GM08714 (cell line): ENCODE results near the gene THBS3.
A peak's percentile ranks its signal among the peaks of the same experiment; 100 is the strongest.
"Not testable (repeated sequence)": the region's sequence is repeated elsewhere in the genome, so short reads cannot be mapped to it uniquely, and the experiment has no call there.

Experiments
- H3K4me3 ChIP-seq: fragments of 200-500 bp; sonication (Bioruptor generic); 2 replicates; pipeline ENCODE4 v1.5.1; 2014; ENCODE audit warnings: mild to moderate bottlenecking, low read length, inconsistent platforms
- ZNF274 ChIP-seq: IDR thresholded peaks from 2 replicates; pipeline ENCODE4 v1.6.1; 2012; ENCODE audit warnings: mild to moderate bottlenecking, low read depth, low read length

Gene THBS3

GRCh38 chr1:155207806-155208540 lies at the start of gene THBS3:
Gene THBS3, minus strand, starts transcription at chr1:155207897. Its CDS starts 21 bp downstream, at chr1:155207876.
- TF ChIP-seq ZNF274, result no peak
- peak within 1 kb of the TSS; percentile 79 for H3K4me3 ChIP-seq

- no peak overlapping the region; the same call in 1 of the 2 replicates for H3K4me3 ChIP-seq
- no peak for TF ChIP-seq ZNF274
Measured at GRCh38 chr1:155256058-155256852, 48.6 kb upstream of the THBS3 start.

- peak within 1 kb of the TSS; percentile 89 for H3K4me3 ChIP-seq
- no peak for TF ChIP-seq ZNF274
Measured at GRCh38 chr1:155255243-155256007, 47.7 kb upstream of the THBS3 start, which contains the start of gene ENTREP3. Gene ENTREP3, minus strand, starts transcription at chr1:155255483. Its CDS starts 606 bp downstream, at chr1:155254877.

- peak overlapping the region; percentile 89 for H3K4me3 ChIP-seq
- TF ChIP-seq ZNF274, result no peak
Measured at GRCh38 chr1:155254714-155255242, 47.1 kb upstream of the THBS3 start.

- no peak for TF ChIP-seq ZNF274
- peak overlapping the region; percentile 89 for H3K4me3 ChIP-seq
Measured at GRCh38 chr1:155254228-155254713, 46.6 kb upstream of the THBS3 start.

- TF ChIP-seq ZNF274, result no peak
Measured at GRCh38 chr1:155253797-155254196, 46.1 kb upstream of the THBS3 start.

GRCh38 chr1:155253208-155253607 lies 45.5 kb upstream of the THBS3 start:
- H3K4me3 ChIP-seq, result no peak overlapping the region
- TF ChIP-seq ZNF274, result no peak

More at GRCh38 chr1:155253797-155254196, 46.1 kb upstream of the THBS3 start:
- H3K4me3 ChIP-seq, result no peak overlapping the region; the same call in 1 of the 2 replicates

- TF ChIP-seq ZNF274, result no peak
- H3K4me3 ChIP-seq, result no peak overlapping the region
Measured at GRCh38 chr1:155251566-155251965, 43.9 kb upstream of the THBS3 start.

GRCh38 chr1:155250633-155251449 lies 43.1 kb upstream of the THBS3 start:
- peak overlapping the region; percentile 59; the same call in 1 of the 2 replicates for H3K4me3 ChIP-seq
- no peak for TF ChIP-seq ZNF274

- H3K4me3 ChIP-seq, result peak overlapping the region; percentile 59; the same call in 1 of the 2 replicates
- no peak for TF ChIP-seq ZNF274
Measured at GRCh38 chr1:155250246-155250632, 42.5 kb upstream of the THBS3 start.

- TF ChIP-seq ZNF274, result no peak
- H3K4me3 ChIP-seq, result no peak overlapping the region
Measured at GRCh38 chr1:155247667-155248553, 40.2 kb upstream of the THBS3 start.

- H3K4me3 ChIP-seq, result not testable (repeated sequence)
Measured at GRCh38 chr1:155246796-155247195, 39.1 kb upstream of the THBS3 start.

GRCh38 chr1:155245163-155245524 lies 37.4 kb upstream of the THBS3 start:
- no peak for TF ChIP-seq ZNF274
- peak overlapping the region; percentile 36; the same call in 1 of the 2 replicates for H3K4me3 ChIP-seq
